Cardiac muscle cell (in vitro differentiated cells and primary cell): ENCODE measurements around the gene MRPS14. TPM values are rescaled to one million over a fixed set of nuclear protein-coding genes. Genes with fewer than 3 reads are reported as not detected.
A peak's percentile ranks its signal among the peaks of the same experiment; 100 is the strongest.

Experiments used
- DNase-seq, 2 donors: peaks; one replicate each; pipeline versions ENCODE4 v3.0.0 to v3.0.0-alpha.2; 2010 to 2017; ENCODE audit warnings: low read depth in 1 of 2, low spot score in 1 of 2
- H3K27ac ChIP-seq: fragments of 200-600 bp; sonication (generic); 2 replicates; pipeline ENCODE4 v1.5.1; 2016
- H3K27me3 ChIP-seq: fragments of 200-600 bp; sonication (generic); 2 replicates; pipeline ENCODE4 v1.6.0; 2016; ENCODE audit warnings: control low read depth
- H3K36me3 ChIP-seq: fragments of 200-600 bp; sonication (generic); 2 replicates; pipeline ENCODE4 v1.5.1; 2016; ENCODE audit warnings: control low read depth
- H3K4me1 ChIP-seq: fragments of 200-600 bp; sonication (generic); 2 replicates; pipeline ENCODE4 v1.8.1; 2017; ENCODE audit warnings: low read depth, mild to moderate bottlenecking, mixed run types
- H3K4me3 ChIP-seq: fragments of 200-600 bp; sonication (generic); 2 replicates; pipeline ENCODE4 v1.5.1; 2016; ENCODE audit warnings: mild to moderate bottlenecking
- H3K9me3 ChIP-seq: fragments of 200-600 bp; sonication (generic); 2 replicates; pipeline ENCODE4 v1.5.1; 2017; ENCODE audit warnings: low read depth, mild to moderate bottlenecking, control low read depth
- CTCF ChIP-seq: IDR thresholded peaks from 2 replicates; pipeline ENCODE4 v1.5.1; 2012; ENCODE audit warnings: low read depth, mild to moderate bottlenecking, low read length
- polyA plus RNA-seq: library from polyadenylated mRNA; unstranded; fragments of >200 nt; fragmentation: Nextera tagmentation; extraction: Ambion mirVana; gene quantifications from 2 replicates; pipeline ENCODE4 v1.2.1, GENCODE V29; 2016
- total RNA-seq: library from RNA; depleted of rRNA; stranded (reverse); fragments of >200 nt; gene quantifications from 2 replicates; pipeline ENCODE4 v1.2.3, GENCODE V29; 2016

MRPS14 gene
- total and polyA plus RNA-seq, 2 experiments from 2014 or later = 27.5 to 73.8 TPM

GRCh38 chr1:174998569-174999215 is 24.5 kb downstream of the MRPS14 start:
- peak overlapping the region; percentile 99 for H3K27ac ChIP-seq
- H3K36me3 ChIP-seq = no peaks in the 10 kb centered on the region
- H3K4me3 ChIP-seq = peak overlapping the region; percentile 65
- peaks cover 6% of the 10 kb centered on the region for H3K4me1 ChIP-seq
- no peaks in the 10 kb centered on the region for H3K9me3 ChIP-seq
- no peaks in the 10 kb centered on the region for H3K27me3 ChIP-seq
- peak; percentile 38 to 62 for DNase-seq
- peak; percentile 70 for TF ChIP-seq CTCF

GRCh38 chr1:174997041-174997440 is 26.2 kb downstream of the MRPS14 start:
- Histone ChIP-seq H3K9me3 (no peaks in the 10 kb centered on the region), H3K27me3 (no peaks in the 10 kb centered on the region), H3K36me3 (no peaks in the 10 kb centered on the region), H3K4me1 (peaks cover 6% of the 10 kb centered on the region), H3K27ac (no peak overlapping the region), H3K4me3 (no peak overlapping the region)
- TF ChIP-seq CTCF = no peak
- DNase-seq = no peak

- no peak overlapping the region for H3K4me3 ChIP-seq
- no peaks in the 10 kb centered on the region for H3K27me3 ChIP-seq
- H3K36me3 ChIP-seq = no peaks in the 10 kb centered on the region
- no peak for TF ChIP-seq CTCF
- DNase-seq = no peak
- no peak overlapping the region for H3K27ac ChIP-seq
- no peaks in the 10 kb centered on the region for H3K9me3 ChIP-seq
- peaks cover 6% of the 10 kb centered on the region for H3K4me1 ChIP-seq
Observed at GRCh38 chr1:174996476-174996875, 26.7 kb downstream of the MRPS14 start.

GRCh38 chr1:174995916-174996315 is 27.3 kb downstream of the MRPS14 start:
- no peak overlapping the region for H3K27ac ChIP-seq
- peaks cover 6% of the 10 kb centered on the region for H3K4me1 ChIP-seq
- DNase-seq = no peak
- TF ChIP-seq CTCF = no peak
- H3K4me3 ChIP-seq = no peak overlapping the region
- H3K27me3 ChIP-seq = no peaks in the 10 kb centered on the region
- no peaks in the 10 kb centered on the region for H3K36me3 ChIP-seq
- H3K9me3 ChIP-seq = no peaks in the 10 kb centered on the region

GRCh38 chr1:174995121-174995520 is 28.1 kb downstream of the MRPS14 start:
- TF ChIP-seq CTCF = no peak
- no peak for DNase-seq
- Histone ChIP-seq H3K4me1 (peaks cover 6% of the 10 kb centered on the region), H3K9me3 (no peaks in the 10 kb centered on the region), H3K27ac (no peak overlapping the region), H3K27me3 (no peaks in the 10 kb centered on the region), H3K36me3 (no peaks in the 10 kb centered on the region), H3K4me3 (no peak overlapping the region)

GRCh38 chr1:174991473-174991872 is 31.8 kb downstream of the MRPS14 start:
- DNase-seq = no peak
- H3K27me3 ChIP-seq = no peaks in the 10 kb centered on the region
- no peaks in the 10 kb centered on the region for H3K9me3 ChIP-seq
- no peaks in the 10 kb centered on the region for H3K4me1 ChIP-seq
- no peak for TF ChIP-seq CTCF
- H3K27ac ChIP-seq = no peak overlapping the region
- H3K36me3 ChIP-seq = no peaks in the 10 kb centered on the region
- no peak overlapping the region for H3K4me3 ChIP-seq
